Erythroblast (primary cell): ENCODE data around the gene LYRM1.

ENCODE experiments used
- GATA1 ChIP-seq: IDR thresholded peaks from 2 replicates; pipeline ENCODE4 v1.6.1; 2011; ENCODE audit warnings: low read depth, mild to moderate bottlenecking, control low read depth, low read length, moderate library complexity
- POLR2A ChIP-seq: IDR thresholded peaks from 2 replicates; pipeline ENCODE4 v1.6.1; 2011; ENCODE audit warnings: mild to moderate bottlenecking, low read length

DNA sequence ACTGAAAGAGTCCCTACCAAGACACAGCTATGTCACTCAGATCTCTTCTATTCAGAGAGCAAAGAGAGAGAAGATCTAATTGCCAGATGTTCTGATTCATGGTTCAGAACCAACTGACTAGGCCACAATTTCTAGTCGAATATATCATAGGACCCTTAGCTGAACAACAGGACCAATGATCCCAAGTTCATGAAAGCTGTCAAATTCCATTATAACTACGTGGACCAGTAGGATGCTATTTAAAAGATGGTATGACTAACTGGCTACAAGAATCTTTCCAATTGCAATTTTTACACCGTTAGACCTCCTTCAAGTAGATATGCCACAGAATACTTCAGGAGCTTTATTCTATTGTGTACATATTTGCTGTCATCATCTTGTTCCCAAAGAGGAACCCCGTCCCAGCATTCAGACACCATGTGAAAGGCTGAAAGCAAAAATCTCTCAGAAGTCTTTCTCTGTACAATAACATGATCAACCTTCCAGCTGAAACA lies 26.4 kb upstream of the LYRM1 start:
- TF ChIP-seq POLR2A (no peak), GATA1 (no peak)
